Skin of body (tissue), 3 donors: ENCODE measurements around the gene STS. TPM values are rescaled to one million over a fixed set of nuclear protein-coding genes. Genes with fewer than 3 reads are reported as not detected.
"Not testable (repeated sequence)": the region's sequence is repeated elsewhere in the genome, so short reads cannot be mapped to it uniquely, and the experiment has no call there.

ENCODE experiments used
- DNase-seq: peaks from one replicate; lab custom pipeline; 2025; lab: John Stamatoyannopoulos, UW
- small RNA-seq: library from RNA; depleted of rRNA; stranded (forward); fragments of <200 nt; gene quantifications from one replicate; pipeline ENCODE3, GENCODE V24; 2014; ENCODE audit warnings: low replicate concordance
- total RNA-seq: library from RNA; depleted of rRNA; stranded (reverse); fragments of >200 nt; gene quantifications from one replicate; pipeline ENCODE4 v1.2.3, GENCODE V29; 2014

The STS gene
- total RNA-seq, 1 donor from 2014 or later: 3.6 TPM

GRCh38 chrX:7178859-7179258, 31.3 kb downstream of the STS start:
- not testable (repeated sequence) for DNase-seq

GRCh38 chrX:7179446-7179845, 31.9 kb downstream of the STS start:
- no peak for DNase-seq

GRCh38 chrX:7184816-7185215, 37.3 kb downstream of the STS start:
- DNase-seq: no peak

- DNase-seq: no peak
These were observed 41.2 kb downstream of the STS start for GRCh38 chrX:7188672-7189071.

DNA sequence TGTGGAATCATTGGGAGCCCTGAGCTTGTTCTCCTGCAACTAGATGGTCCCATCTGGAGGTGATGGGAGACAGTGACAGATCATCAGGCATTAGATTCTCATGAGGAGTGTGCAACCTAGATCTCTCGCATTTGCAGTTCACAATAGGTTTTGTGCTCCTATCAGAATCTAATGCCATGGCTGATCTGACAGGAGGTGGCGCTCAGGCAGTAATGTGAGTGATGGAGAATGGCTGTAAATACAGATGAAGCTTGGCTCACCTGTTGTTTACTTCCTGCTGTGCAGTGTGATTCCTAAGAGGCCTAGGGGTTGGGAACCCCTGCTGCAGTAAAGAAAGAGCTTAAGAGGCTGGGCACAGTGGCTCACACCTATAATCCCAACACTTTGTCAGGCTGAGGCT, 42.6 kb downstream of the STS start:
- no peak for DNase-seq

DNA sequence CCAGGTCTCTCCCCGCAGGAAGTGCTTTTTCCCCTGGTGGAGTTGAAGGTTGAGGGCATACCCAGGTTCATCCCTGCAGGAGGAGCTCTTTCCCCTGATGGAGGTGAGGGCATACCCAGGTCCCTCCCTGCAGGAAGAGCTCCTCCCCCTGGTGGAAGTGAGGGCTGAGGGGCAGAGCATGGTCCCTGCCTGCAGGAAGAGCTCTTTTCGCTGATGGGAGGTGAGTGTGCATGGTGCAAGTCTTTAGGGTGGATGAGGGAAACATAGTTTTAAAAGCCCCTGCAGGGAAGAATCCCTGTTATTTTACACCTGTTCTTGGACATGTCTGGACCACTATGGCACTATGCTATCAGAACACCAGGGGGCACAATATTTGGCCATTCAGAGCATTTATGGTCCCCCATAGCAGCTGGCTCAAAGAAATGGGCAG, 44.2 kb downstream of the STS start:
- DNase-seq: no peak

DNA sequence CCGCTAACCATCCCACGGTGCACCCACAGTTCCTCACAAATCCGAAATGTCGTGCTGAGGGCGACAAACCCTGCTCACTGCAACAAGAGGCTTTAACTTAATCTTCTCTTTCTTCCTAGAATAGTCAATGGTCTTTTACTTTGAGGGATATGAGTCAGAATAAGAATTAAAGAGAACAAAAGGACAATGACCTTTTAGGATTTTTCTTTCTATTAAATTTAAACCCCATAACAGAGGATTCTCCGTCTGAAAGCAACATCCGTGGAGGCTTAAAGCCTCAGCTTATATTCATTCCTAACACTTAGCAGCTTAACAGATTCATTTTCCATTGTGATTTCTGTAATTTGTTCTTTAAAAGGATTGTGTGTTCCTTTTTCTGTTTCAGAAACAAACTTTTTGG, 45.4 kb downstream of the STS start:
- no peak for DNase-seq

DNA sequence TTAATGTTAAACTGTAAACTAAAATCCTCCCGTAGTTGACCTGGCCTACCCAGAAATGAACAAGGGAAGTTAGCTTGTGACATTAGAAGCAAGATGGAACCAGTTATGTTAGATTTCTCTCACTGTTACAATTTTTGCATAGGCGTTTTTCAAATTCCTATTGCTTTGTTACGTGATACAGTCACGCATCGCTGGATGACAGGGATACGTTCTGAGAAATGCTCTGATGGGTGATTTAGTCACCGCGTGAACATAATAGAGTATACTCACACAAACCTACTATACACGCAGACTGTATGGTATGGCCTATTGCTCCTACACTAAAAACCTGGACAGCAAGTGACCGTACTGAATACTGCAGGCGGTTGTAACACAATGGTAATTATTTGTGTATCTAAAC, 47.1 kb downstream of the STS start:
- DNase-seq: no peak

Small RNA genes within 50 kb of the gene (small RNA-seq; reads per million reads assigned to genes)
- not detected for gene MIR4767

Other genes starting within 250 kb of the STS start
- 7.7 TPM for gene PUDP, start 441 bp downstream of the STS start, total RNA-seq